HG03432 (cell line): Measurements from ENCODE around the gene ALKBH5.
A peak's percentile ranks its signal among the peaks of the same experiment; 100 is the strongest.

ENCODE experiments used
- ATAC-seq: cut with Tn5 transposase; IDR thresholded peaks from one replicate; pipeline ENCODE4 v1.9.1; 2021; ENCODE audit warnings: mild to moderate bottlenecking, moderate library complexity; ENCODE audit not compliant: unreplicated experiment

The ALKBH5 gene

GRCh38 chr17:18157354-18157985 is 26.2 kb upstream of the ALKBH5 start:
- no peak for ATAC-seq

- ATAC-seq, result peak; percentile 56
These were observed 25.5 kb upstream of the ALKBH5 start for GRCh38 chr17:18158022-18158600.

GRCh38 chr17:18159551-18160120 is 24.0 kb upstream of the ALKBH5 start:
- ATAC-seq, result no peak

GRCh38 chr17:18160128-18160856 is 23.3 kb upstream of the ALKBH5 start:
- ATAC-seq, result no peak

- ATAC-seq, result peak; percentile 55
These were observed 22.2 kb upstream of the ALKBH5 start for GRCh38 chr17:18161207-18162145.

GRCh38 chr17:18163547-18163946 is 20.1 kb upstream of the ALKBH5 start:
- ATAC-seq, result no peak

GRCh38 chr17:18166894-18167293 is 16.7 kb upstream of the ALKBH5 start:
- no peak for ATAC-seq

- no peak for ATAC-seq
These were observed 16.2 kb upstream of the ALKBH5 start for GRCh38 chr17:18167421-18167820.

GRCh38 chr17:18172531-18173278 is 10.9 kb upstream of the ALKBH5 start:
- no peak for ATAC-seq

GRCh38 chr17:18173740-18174139 is 9.9 kb upstream of the ALKBH5 start:
- no peak for ATAC-seq

- no peak for ATAC-seq
These were observed 7.5 kb upstream of the ALKBH5 start for GRCh38 chr17:18176176-18176575.

- ATAC-seq, result no peak
These were observed 6.5 kb upstream of the ALKBH5 start for GRCh38 chr17:18177133-18177532.

GRCh38 chr17:18177722-18178121 is 5.9 kb upstream of the ALKBH5 start:
- no peak for ATAC-seq

- no peak for ATAC-seq
These were observed 4.4 kb upstream of the ALKBH5 start for GRCh38 chr17:18179196-18179595.

GRCh38 chr17:18179804-18180203 is 3.8 kb upstream of the ALKBH5 start:
- ATAC-seq, result no peak

GRCh38 chr17:18181358-18181757 is 2.3 kb upstream of the ALKBH5 start:
- no peak for ATAC-seq

GRCh38 chr17:18182110-18182977 is 1.3 kb upstream of the ALKBH5 start:
- ATAC-seq, result no peak

- ATAC-seq, result peak; percentile 48
These were observed 672 bp upstream of the ALKBH5 start for GRCh38 chr17:18182978-18183333.
